Mucosa of descending colon (tissue), 3 donors: ENCODE measurements around the gene GTF3C5. TPM values are rescaled to one million over a fixed set of nuclear protein-coding genes. Genes with fewer than 3 reads are reported as not detected.
"Not testable (repeated sequence)": the region's sequence is repeated elsewhere in the genome, so short reads cannot be mapped to it uniquely, and the experiment has no call there.

ENCODE experiments used
- ATAC-seq: fragments of 200-7000 bp; cut with Tn5 transposase; one replicate; pipeline ENCODE4 v1.9.1; 2020; ENCODE audit warnings: mild to moderate bottlenecking, moderate library complexity
- DNase-seq, 3 donors: peaks; one replicate each; pipeline ENCODE4 v3.0.0-alpha.2; 2020
- H3K36me3 ChIP-seq: fragments of 200-600 bp; one replicate; pipeline ENCODE4 v1.8.0; 2021; ENCODE audit warnings: low read depth, mild to moderate bottlenecking
- H3K4me1 ChIP-seq: fragments of 200-600 bp; one replicate; pipeline ENCODE4 v1.8.0; 2021; ENCODE audit warnings: low read depth, mild to moderate bottlenecking
- H3K4me3 ChIP-seq: fragments of 200-600 bp; one replicate; pipeline ENCODE4 v1.8.0; 2021; ENCODE audit warnings: mild to moderate bottlenecking
- H3K9me3 ChIP-seq: fragments of 200-600 bp; one replicate; pipeline ENCODE4 v1.8.0; 2021; ENCODE audit warnings: mild to moderate bottlenecking
- CTCF ChIP-seq: fragments of 200-600 bp; IDR thresholded peaks from one replicate; pipeline ENCODE4 v1.8.0; 2022; ENCODE audit warnings: antibody characterized with exemption, mild to moderate bottlenecking
- intact Hi-C, 2 donors: fragments of 100-400 bp; cut with DNase I in 1 of 2; cut with micrococcal nuclease in 1 of 2; formaldehyde crosslinking; loops; one replicate each; pipeline versions ENCODE4 v1.11.0 to v1.11.1; 2022; cut with DNase I, micrococcal nuclease
- total RNA-seq, 3 donors: library from RNA; stranded (reverse); fragmentation: NEBNext Ultra II Directional in 2 of 3; extraction: Animal tissue kit (Norgen Biotek cat#: 25700) in 2 of 3; gene quantifications; one replicate each; pipeline versions ENCODE4 v1.2.1 to v1.2.4, GENCODE V29; 2021 to 2023
- donor health status: DM: no; HTN: no; CAD: no; lungs with moderate emphysema.
- donor health status: DM: no; HTN: no; CAD: no.
- donor health status: DM: no; HTN: yes; CAD: no.

The GTF3C5 gene
- total RNA-seq, 3 donors from 2014 or later: 45.8 to 53.6 (median 52.2) TPM

- H3K4me3 ChIP-seq: no peak overlapping the region
- no peaks in the 10 kb centered on the region for H3K9me3 ChIP-seq
- H3K36me3 ChIP-seq: no peaks in the 10 kb centered on the region
- intact Hi-C loops: no loop called here
- H3K4me1 ChIP-seq: peaks cover 3% of the 10 kb centered on the region
- DNase-seq (no peak), ATAC-seq (no peak)
- TF ChIP-seq CTCF: no peak
These were observed 41.3 kb upstream of the GTF3C5 start for GRCh38 chr9:132989414-132989996.

GRCh38 chr9:132989998-132990557 lies 40.7 kb upstream of the GTF3C5 start:
- intact Hi-C loops: not testable (repeated sequence)

GRCh38 chr9:132990781-132991180 lies 40.0 kb upstream of the GTF3C5 start:
- DNase-seq (no peak), ATAC-seq (no peak)
- intact Hi-C loops: no loop called here

More at GRCh38 chr9:132989998-132990557, 40.7 kb upstream of the GTF3C5 start:
- not testable (repeated sequence) for H3K4me3 ChIP-seq, H3K36me3 ChIP-seq, H3K4me1 ChIP-seq, H3K9me3 ChIP-seq, DNase-seq, ATAC-seq

GRCh38 chr9:132991351-132992300 lies 39.2 kb upstream of the GTF3C5 start:
- no peak for DNase-seq
- H3K4me1 ChIP-seq: peaks cover 5% of the 10 kb centered on the region
- TF ChIP-seq CTCF: no peak
- no peaks in the 10 kb centered on the region for H3K36me3 ChIP-seq
- intact Hi-C loops: no loop called here
- ATAC-seq: no peak
- no peaks in the 10 kb centered on the region for H3K9me3 ChIP-seq
- H3K4me3 ChIP-seq: no peak overlapping the region

More at GRCh38 chr9:132990781-132991180, 40.0 kb upstream of the GTF3C5 start:
- TF ChIP-seq CTCF: no peak
- H3K9me3 ChIP-seq: no peaks in the 10 kb centered on the region
- H3K36me3 ChIP-seq: no peaks in the 10 kb centered on the region
- peaks cover 5% of the 10 kb centered on the region for H3K4me1 ChIP-seq
- H3K4me3 ChIP-seq: no peak overlapping the region

GRCh38 chr9:132993511-132993939 lies 37.3 kb upstream of the GTF3C5 start:
- ATAC-seq: no peak
- intact Hi-C loops: no loop called here
- TF ChIP-seq CTCF: no peak
- no peak for DNase-seq
- no peaks in the 10 kb centered on the region for H3K9me3 ChIP-seq
- peaks cover 5% of the 10 kb centered on the region for H3K4me1 ChIP-seq
- H3K36me3 ChIP-seq: no peaks in the 10 kb centered on the region
- no peak overlapping the region for H3K4me3 ChIP-seq
